Trophoblast cell (in vitro differentiated cells and primary cell): Measurements from ENCODE around the gene ANKRD60.

Experiments
- DNase-seq, 2 donors: peaks; one replicate each; pipeline ENCODE4 v3.0.0-alpha.2; 2016
- H2AFZ ChIP-seq: 2 replicates; pipeline ENCODE4 v1.6.1; 2013; ENCODE audit warnings: low read length, moderate library complexity, mild to moderate bottlenecking; ENCODE audit not compliant: insufficient read depth, poor library complexity
- H2AK5ac ChIP-seq: 2 replicates; pipeline ENCODE4 v1.6.1; 2013; ENCODE audit warnings: mild to moderate bottlenecking, low read length
- H2BK120ac ChIP-seq: 2 replicates; pipeline ENCODE4 v1.6.1; 2013; ENCODE audit warnings: low read length, mild to moderate bottlenecking, moderate library complexity; ENCODE audit not compliant: insufficient read depth, poor library complexity
- H2BK12ac ChIP-seq: 2 replicates; pipeline ENCODE4 v1.6.1; 2013; ENCODE audit warnings: mild to moderate bottlenecking, low read length, moderate library complexity
- H2BK5ac ChIP-seq: 2 replicates; pipeline ENCODE4 v1.6.1; 2013; ENCODE audit warnings: low read length, low read depth, moderate library complexity, mild to moderate bottlenecking; ENCODE audit not compliant: poor library complexity
- H3K14ac ChIP-seq: 2 replicates; pipeline ENCODE4 v1.6.1; 2013; ENCODE audit warnings: mild to moderate bottlenecking, low read length
- H3K18ac ChIP-seq: 2 replicates; pipeline ENCODE4 v1.6.1; 2013; ENCODE audit warnings: mild to moderate bottlenecking, low read length
- H3K23ac ChIP-seq: 2 replicates; pipeline ENCODE4 v1.6.1; 2013; ENCODE audit warnings: low read length
- H3K27ac ChIP-seq: 2 replicates; pipeline ENCODE4 v1.5.1; 2013; ENCODE audit warnings: low read depth, mild to moderate bottlenecking, inconsistent platforms, low read length, moderate library complexity
- H3K27me3 ChIP-seq: 2 replicates; pipeline ENCODE4 v1.6.1; 2013; ENCODE audit warnings: inconsistent platforms, mild to moderate bottlenecking, low read length, moderate library complexity; ENCODE audit not compliant: insufficient read depth
- H3K36me3 ChIP-seq, 2 experiments: 1 replicate in 1 of 2; 2 replicates in 1 of 2; pipeline ENCODE4 v1.6.1; 2013; ENCODE audit warnings: low read length in 2 of 2, mild to moderate bottlenecking in 2 of 2, moderate library complexity in 1 of 2; ENCODE audit not compliant: insufficient read depth in 2 of 2, control insufficient read depth in 1 of 2
- H3K4ac ChIP-seq: 2 replicates; pipeline ENCODE4 v1.6.1; 2013; ENCODE audit warnings: low read depth, mild to moderate bottlenecking, low read length, moderate library complexity
- H3K4me1 ChIP-seq, 2 experiments: 1 replicate in 1 of 2; 2 replicates in 1 of 2; pipeline ENCODE4 v1.6.1; 2013; ENCODE audit warnings: low read length in 2 of 2, mild to moderate bottlenecking in 2 of 2, moderate library complexity in 1 of 2; ENCODE audit not compliant: insufficient read depth in 2 of 2, control insufficient read depth in 1 of 2
- H3K4me2 ChIP-seq: 2 replicates; pipeline ENCODE4 v1.6.1; 2013; ENCODE audit warnings: inconsistent platforms, mild to moderate bottlenecking, low read length, moderate library complexity
- H3K4me3 ChIP-seq: 2 replicates; pipeline ENCODE4 v1.5.1; 2013; ENCODE audit warnings: mild to moderate bottlenecking, low read depth, low read length, inconsistent platforms
- H3K79me1 ChIP-seq: one replicate; pipeline ENCODE4 v1.6.1; 2013; ENCODE audit warnings: low read length
- H3K79me2 ChIP-seq: 2 replicates; pipeline ENCODE4 v1.6.1; 2013; ENCODE audit warnings: low read length, mild to moderate bottlenecking; ENCODE audit not compliant: control insufficient read depth, insufficient read depth, poor library complexity
- H3K9ac ChIP-seq: 2 replicates; pipeline ENCODE4 v1.6.1; 2013; ENCODE audit warnings: mild to moderate bottlenecking, low read length
- H3K9me3 ChIP-seq: 2 replicates; pipeline ENCODE4 v1.6.1; 2013; ENCODE audit warnings: low read depth, mild to moderate bottlenecking, control low read depth, inconsistent platforms, low read length; ENCODE audit not compliant: insufficient read depth
- H4K12ac ChIP-seq: 2 replicates; pipeline ENCODE4 v1.6.1; 2013; ENCODE audit warnings: low read depth, mild to moderate bottlenecking, low read length, moderate library complexity
- H4K8ac ChIP-seq: 2 replicates; pipeline ENCODE4 v1.6.1; 2013; ENCODE audit warnings: low read depth, mild to moderate bottlenecking, low read length, moderate library complexity
- H4K91ac ChIP-seq: one replicate; pipeline ENCODE4 v1.6.1; 2013; ENCODE audit warnings: low read depth, mild to moderate bottlenecking, low read length, moderate library complexity
- WGBS: extraction: QIAGEN DNeasy Blood & Tissue Kit; methylation state at CpG from one replicate; pipeline ENCODE4 v1.1.7; 2013; ENCODE audit warnings: missing lambda C conversion rate; ENCODE audit not compliant: insufficient read length, insufficient coverage; ENCODE audit errors: extremely low coverage; 5-methylcytosine and 5-hydroxymethylcytosine counted together

Gene ANKRD60

DNA sequence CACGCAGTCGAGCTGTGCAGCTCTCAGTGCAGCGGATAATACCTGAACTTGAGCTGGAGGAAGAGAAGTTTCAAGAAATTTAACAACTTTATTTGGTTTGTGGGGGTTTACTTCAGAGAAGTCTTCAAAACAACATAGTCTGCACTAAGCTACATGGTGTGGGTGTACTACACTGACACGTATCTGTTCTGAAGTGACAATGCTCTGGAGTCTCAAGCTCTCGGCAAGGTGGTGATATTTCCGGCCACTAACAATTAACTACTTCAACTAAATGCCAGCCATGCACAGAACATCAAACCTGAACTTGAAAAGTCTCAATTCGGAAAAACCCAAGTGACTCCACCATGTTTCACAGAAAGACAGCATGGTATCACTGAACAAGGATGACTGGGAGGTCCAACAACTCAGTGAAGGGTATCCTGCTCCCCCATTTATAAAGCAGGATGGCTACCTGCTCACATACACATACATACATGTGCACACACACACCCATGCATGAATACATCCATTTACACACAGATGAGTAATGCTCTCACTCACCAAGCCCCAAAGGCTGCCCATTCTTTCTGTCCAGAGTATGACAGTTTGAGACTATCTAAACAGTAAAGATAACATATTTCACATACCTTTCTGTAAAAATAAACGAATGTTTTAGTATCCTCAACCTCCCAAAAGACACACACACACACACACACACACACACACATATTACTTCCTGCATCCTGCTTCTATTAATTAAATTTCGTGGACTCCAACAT, 15.4 kb upstream of the ANKRD60 start:
- H3K4me2 ChIP-seq = no peak overlapping the region
- no peaks in the 10 kb centered on the region for H3K79me1 ChIP-seq
- H4K12ac ChIP-seq = no peak overlapping the region
- H2AK5ac ChIP-seq = no peak overlapping the region
- no peak overlapping the region for H3K18ac ChIP-seq
- H4K8ac ChIP-seq = no peak overlapping the region
- H2AFZ ChIP-seq = no peak overlapping the region
- H2BK5ac ChIP-seq = no peak overlapping the region
- H3K9me3 ChIP-seq = no peaks in the 10 kb centered on the region
- no peak overlapping the region for H3K4ac ChIP-seq
- H3K9ac ChIP-seq = no peak overlapping the region
- WGBS = no CpG with 5 or more reads among the region's 9 CpGs
- no peak overlapping the region for H4K91ac ChIP-seq
- H3K14ac ChIP-seq = no peak overlapping the region
- no peak overlapping the region for H3K23ac ChIP-seq
- H2BK12ac ChIP-seq = no peak overlapping the region
- peaks cover 24% of the 10 kb centered on the region in 2 experiments for H3K36me3 ChIP-seq
- H3K79me2 ChIP-seq = no peaks in the 10 kb centered on the region
- no peak overlapping the region for H3K27ac ChIP-seq
- DNase-seq = no peak
- H3K4me3 ChIP-seq = no peak overlapping the region
- H3K27me3 ChIP-seq = no peaks in the 10 kb centered on the region
- no peak overlapping the region for H2BK120ac ChIP-seq
- H3K4me1 ChIP-seq = no peaks in the 10 kb centered on the region

DNA sequence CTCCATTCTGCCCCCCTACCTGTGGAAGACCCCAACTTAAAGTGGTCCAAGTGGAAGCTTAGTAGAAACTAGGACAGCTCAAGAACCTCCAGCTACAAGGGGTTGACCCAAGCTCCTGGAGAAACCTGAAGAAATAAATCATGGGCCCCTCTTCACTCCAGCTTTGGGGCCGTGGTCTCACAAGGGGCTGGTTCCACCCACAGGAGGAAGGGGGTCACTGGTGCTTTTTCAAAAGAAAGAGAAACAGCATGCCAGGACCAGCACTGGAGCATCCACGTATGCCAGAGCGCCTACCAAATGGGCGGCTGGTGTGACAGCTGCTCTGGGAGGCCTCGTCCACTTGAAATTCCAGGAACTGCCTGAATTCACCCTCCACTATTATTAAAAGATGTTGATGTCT, 14.4 kb upstream of the ANKRD60 start:
- Histone ChIP-seq H3K27me3 (no peaks in the 10 kb centered on the region), H2AFZ (no peak overlapping the region), H2BK12ac (no peak overlapping the region), H3K4ac (no peak overlapping the region), H4K8ac (no peak overlapping the region), H2BK120ac (no peak overlapping the region), H3K36me3 (peaks cover 22% of the 10 kb centered on the region in 2 experiments), H3K4me2 (no peak overlapping the region), H4K12ac (no peak overlapping the region), H3K18ac (no peak overlapping the region), H4K91ac (no peak overlapping the region), H3K79me2 (no peaks in the 10 kb centered on the region), H3K14ac (no peak overlapping the region), H3K4me1 (no peaks in the 10 kb centered on the region), H3K27ac (no peak overlapping the region), H3K23ac (no peak overlapping the region), H3K9me3 (no peaks in the 10 kb centered on the region), H3K4me3 (no peak overlapping the region), H2AK5ac (no peak overlapping the region), H3K79me1 (no peaks in the 10 kb centered on the region), H2BK5ac (no peak overlapping the region), H3K9ac (no peak overlapping the region)
- no peak for DNase-seq
- no CpG with 5 or more reads among the region's 5 CpGs for WGBS

DNA sequence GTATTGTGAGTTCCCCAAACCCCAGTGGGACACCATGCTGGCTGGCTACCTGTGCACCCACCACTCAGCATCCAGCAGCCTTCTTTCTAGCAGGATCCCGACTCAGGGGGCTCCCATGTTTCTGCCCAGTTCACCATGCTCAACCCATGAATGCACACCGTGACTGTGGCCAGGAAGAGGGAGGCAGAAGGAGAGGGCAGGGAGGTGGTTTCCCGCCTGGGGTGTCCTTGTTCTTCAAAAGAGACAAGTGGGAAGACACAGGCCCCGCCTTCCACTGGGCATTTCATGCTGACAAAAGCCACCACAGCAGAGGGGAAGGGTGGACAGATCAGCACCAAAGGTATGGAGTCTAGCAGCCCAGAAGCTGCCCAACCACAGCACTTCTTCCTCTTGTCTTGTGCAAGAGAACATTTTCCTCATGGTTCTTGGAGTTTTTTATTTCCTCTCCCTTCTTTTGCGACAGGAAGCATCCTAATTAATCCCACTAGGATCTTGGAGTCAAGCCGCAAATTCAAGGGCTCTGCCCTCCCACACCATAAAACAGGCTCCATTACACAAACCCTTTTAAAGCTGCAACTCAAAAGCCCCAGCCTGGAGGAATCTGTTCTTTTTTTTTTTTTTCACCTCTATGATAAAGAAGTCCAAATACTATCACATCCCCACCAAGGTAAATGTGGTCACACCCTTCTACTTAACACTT, 13.5 kb upstream of the ANKRD60 start:
- no peaks in the 10 kb centered on the region for H3K79me2 ChIP-seq
- H2BK5ac ChIP-seq = no peak overlapping the region
- H3K79me1 ChIP-seq = no peaks in the 10 kb centered on the region
- no peak overlapping the region for H3K23ac ChIP-seq
- no peak overlapping the region for H2BK12ac ChIP-seq
- no peak overlapping the region for H3K4me3 ChIP-seq
- H2BK120ac ChIP-seq = no peak overlapping the region
- no peaks in the 10 kb centered on the region for H3K27me3 ChIP-seq
- no peak for DNase-seq
- H2AFZ ChIP-seq = no peak overlapping the region
- no peak overlapping the region for H2AK5ac ChIP-seq
- no peak overlapping the region for H3K4ac ChIP-seq
- H3K4me2 ChIP-seq = no peak overlapping the region
- no peak overlapping the region for H3K14ac ChIP-seq
- peaks cover 18% of the 10 kb centered on the region in 2 experiments for H3K36me3 ChIP-seq
- no peak overlapping the region for H3K18ac ChIP-seq
- H3K9ac ChIP-seq = no peak overlapping the region
- H4K8ac ChIP-seq = no peak overlapping the region
- WGBS = no CpG with 5 or more reads among the region's 6 CpGs
- no peak overlapping the region for H4K12ac ChIP-seq
- no peaks in the 10 kb centered on the region for H3K9me3 ChIP-seq
- no peak overlapping the region for H4K91ac ChIP-seq
- H3K4me1 ChIP-seq = no peaks in the 10 kb centered on the region
- H3K27ac ChIP-seq = no peak overlapping the region

DNA sequence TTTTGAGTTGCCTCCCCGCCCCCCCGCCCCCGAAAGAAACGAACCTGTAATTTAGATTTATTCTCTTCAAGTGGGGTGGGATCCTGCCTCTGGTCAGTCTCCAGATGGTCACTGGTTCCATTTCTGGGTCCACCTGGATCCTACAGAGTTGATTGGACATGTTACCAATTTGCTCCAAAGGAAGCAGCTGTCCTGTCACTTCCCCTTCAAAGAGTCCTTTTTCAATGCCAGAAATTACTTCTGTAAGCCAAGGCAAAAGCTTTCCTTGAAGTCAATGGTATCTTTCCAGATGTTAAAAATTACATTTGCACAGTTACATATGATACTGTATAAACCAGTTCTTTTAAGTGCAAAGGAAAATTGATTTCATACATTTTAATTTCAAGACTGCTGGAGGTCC, 12.0 kb upstream of the ANKRD60 start:
- WGBS = no CpG with 5 or more reads among the region's 4 CpGs
- Histone ChIP-seq H3K14ac (no peak overlapping the region), H3K9ac (no peak overlapping the region), H2BK12ac (no peak overlapping the region), H3K9me3 (no peaks in the 10 kb centered on the region), H2BK120ac (no peak overlapping the region), H3K4me3 (no peak overlapping the region), H2BK5ac (no peak overlapping the region), H3K27me3 (no peaks in the 10 kb centered on the region), H2AFZ (no peak overlapping the region), H3K23ac (no peak overlapping the region), H3K4ac (no peak overlapping the region), H3K36me3 (peaks cover 10 to 12% of the 10 kb centered on the region in 2 experiments), H4K12ac (no peak overlapping the region), H2AK5ac (no peak overlapping the region), H3K27ac (no peak overlapping the region), H3K79me2 (no peaks in the 10 kb centered on the region), H3K4me1 (peaks cover 0 to 3% of the 10 kb centered on the region in 2 experiments), H3K18ac (no peak overlapping the region), H3K4me2 (no peak overlapping the region), H4K91ac (no peak overlapping the region), H3K79me1 (no peaks in the 10 kb centered on the region), H4K8ac (no peak overlapping the region)
- DNase-seq = no peak
